GM08714 (cell line): ENCODE results near the gene ANHX.
A peak's percentile ranks its signal among the peaks of the same experiment; 100 is the strongest.

Source experiments
- H3K4me3 ChIP-seq: fragments of 200-500 bp; sonication (Bioruptor generic); 2 replicates; pipeline ENCODE4 v1.5.1; 2014; ENCODE audit warnings: mild to moderate bottlenecking, low read length, inconsistent platforms
- ZNF274 ChIP-seq: IDR thresholded peaks from 2 replicates; pipeline ENCODE4 v1.6.1; 2012; ENCODE audit warnings: mild to moderate bottlenecking, low read depth, low read length

The ANHX gene

GRCh38 chr12:133222211-133222610 lies 13.5 kb downstream of the ANHX start:
- no peak overlapping the region for H3K4me3 ChIP-seq
- TF ChIP-seq ZNF274: no peak

GRCh38 chr12:133221241-133221640 lies 14.4 kb downstream of the ANHX start:
- H3K4me3 ChIP-seq: no peak overlapping the region
- no peak for TF ChIP-seq ZNF274

GRCh38 chr12:133220521-133220920 lies 15.2 kb downstream of the ANHX start:
- H3K4me3 ChIP-seq: no peak overlapping the region
- no peak for TF ChIP-seq ZNF274

GRCh38 chr12:133217219-133217618 lies 18.5 kb downstream of the ANHX start:
- TF ChIP-seq ZNF274: no peak
- H3K4me3 ChIP-seq: no peak overlapping the region

GRCh38 chr12:133215724-133216123 lies 20.0 kb downstream of the ANHX start:
- no peak overlapping the region for H3K4me3 ChIP-seq
- TF ChIP-seq ZNF274: no peak

GRCh38 chr12:133206390-133206789 lies 29.3 kb downstream of the ANHX start:
- TF ChIP-seq ZNF274: no peak
- H3K4me3 ChIP-seq: no peak overlapping the region

- no peak overlapping the region for H3K4me3 ChIP-seq
- TF ChIP-seq ZNF274: no peak
Observed at GRCh38 chr12:133204264-133204603, 31.4 kb downstream of the ANHX start.

- no peak overlapping the region for H3K4me3 ChIP-seq
Observed at GRCh38 chr12:133203344-133204263, 32.1 kb downstream of the ANHX start.

GRCh38 chr12:133202493-133203343 lies 33.0 kb downstream of the ANHX start:
- no peak overlapping the region for H3K4me3 ChIP-seq
- TF ChIP-seq ZNF274: no peak

More at GRCh38 chr12:133203344-133204263, 32.1 kb downstream of the ANHX start:
- TF ChIP-seq ZNF274: peak; percentile 98

GRCh38 chr12:133201888-133202287 lies 33.8 kb downstream of the ANHX start:
- no peak overlapping the region for H3K4me3 ChIP-seq

GRCh38 chr12:133192847-133193246 lies 42.8 kb downstream of the ANHX start:
- no peak overlapping the region for H3K4me3 ChIP-seq
- TF ChIP-seq ZNF274: no peak

More at GRCh38 chr12:133201888-133202287, 33.8 kb downstream of the ANHX start:
- no peak for TF ChIP-seq ZNF274

- TF ChIP-seq ZNF274: no peak
- H3K4me3 ChIP-seq: no peak overlapping the region
Observed at GRCh38 chr12:133190176-133190575, 45.5 kb downstream of the ANHX start.

- peak within 1 kb of the TSS; percentile 93 for H3K4me3 ChIP-seq
- TF ChIP-seq ZNF274: no peak
Observed at GRCh38 chr12:133181238-133181959, 54.3 kb downstream of the ANHX start, which contains the start of gene ZNF268. Gene ZNF268 (plus strand): TSS chr12:133181495. CDS start chr12:133181998, 503 bp downstream.

- H3K4me3 ChIP-seq: no peak overlapping the region
- TF ChIP-seq ZNF274: no peak
Observed at GRCh38 chr12:133180669-133181068, 55.0 kb downstream of the ANHX start.
